Stomach (tissue), 9 donors: ENCODE data around the gene YIF1B. TPM values are rescaled to one million over a fixed set of nuclear protein-coding genes. Genes with fewer than 3 reads are reported as not detected.

Experiments
- DNase-seq, 2 donors: peaks; one replicate each; pipeline versions ENCODE4 v3.0.0 to v3.0.0-alpha.2; 2013 to 2019
- H3K27ac ChIP-seq, 5 donors: fragments of 200-600 bp in 4 of 5; sonication (generic) in 4 of 5; one replicate each; pipeline ENCODE4 v1.5.1; 2013 to 2019; ENCODE audit warnings: mild to moderate bottlenecking in 1 of 5, moderate library complexity in 1 of 5
- H3K27me3 ChIP-seq, 3 donors: fragments of 200-600 bp; sonication (generic); one replicate each; pipeline ENCODE4 v1.5.1; 2017 to 2019; ENCODE audit warnings: mixed run types in 1 of 3
- H3K36me3 ChIP-seq, 4 donors: fragments of 200-600 bp; sonication (generic); 1 replicate in 3 of 4; 2 replicates in 1 of 4; pipeline ENCODE4 v1.5.1; 2016 to 2019
- H3K4me1 ChIP-seq, 4 donors: fragments of 200-600 bp; sonication (generic); one replicate each; pipeline ENCODE4 v1.5.1; 2016 to 2019
- H3K4me3 ChIP-seq, 4 donors: fragments of 200-600 bp; sonication (generic) in 3 of 4; one replicate each; pipeline ENCODE4 v1.5.1; 2016 to 2019; ENCODE audit warnings: mild to moderate bottlenecking in 1 of 4
- H3K9me3 ChIP-seq, 4 donors: fragments of 200-600 bp; sonication (generic); one replicate each; pipeline ENCODE4 v1.5.1; 2016 to 2019
- CTCF ChIP-seq, 7 experiments: fragments of 450-650 bp in 4 of 7; fragments of 200-600 bp in 3 of 7; sonication (generic) in 3 of 7; IDR thresholded peaks; one replicate each; pipeline ENCODE4 v1.5.1; 2016 to 2019; ENCODE audit warnings: antibody characterized with exemption in 7 of 7, control low read depth in 2 of 7, mild to moderate bottlenecking in 1 of 7
- EP300 ChIP-seq: sonication (generic); formaldehyde crosslinking; IDR thresholded peaks from one replicate; pipeline ENCODE4 v1.6.1; 2017; ENCODE audit warnings: antibody characterized with exemption
- POLR2A ChIP-seq, 4 donors: fragments of 450-650 bp; IDR thresholded peaks; one replicate each; pipeline ENCODE4 v1.6.1; 2016; ENCODE audit warnings: antibody characterized with exemption in 4 of 4, control low read depth in 2 of 4, mild to moderate bottlenecking in 1 of 4, moderate library complexity in 1 of 4
- POLR2AphosphoS5 ChIP-seq, 3 donors: sonication (generic); formaldehyde crosslinking; IDR thresholded peaks; one replicate each; pipeline ENCODE4 v1.6.1; 2016; ENCODE audit warnings: antibody characterized with exemption in 3 of 3
- WGBS, 5 donors: extraction: QIAGEN DNeasy Blood & Tissue Kit in 3 of 5; methylation state at CpG; one replicate each; pipeline versions ENCODE4 v1.1.5 to v1.1.7; 2013 to 2018; 5-methylcytosine and 5-hydroxymethylcytosine counted together
- intact Hi-C: fragments of 100-400 bp; cut with DNase I; formaldehyde crosslinking; loops from one replicate; pipeline ENCODE4 v1.15.1; 2023; ENCODE audit warnings: low total_unique reads
- polyA plus RNA-seq, 3 donors: library from polyadenylated mRNA; stranded (reverse); fragments of 200-250 nt; gene quantifications; one replicate each; pipeline ENCODE4 v1.2.3, GENCODE V29; 2013
- total RNA-seq, 5 donors: library from RNA; depleted of rRNA; stranded (reverse); fragments of >200 nt; gene quantifications; one replicate each; pipeline versions ENCODE4 v1.1.0 to v1.2.3, GENCODE V29; 2014 to 2016
- donor health status: healthy with polysubstance abuse.
- donor health status: Bipolar disorder and iron deficiency.
- donor health status: healthy.

YIF1B gene
- total and polyA plus RNA-seq, 8 donors = 4.7 to 30.4 (median 15.7) TPM

DNA sequence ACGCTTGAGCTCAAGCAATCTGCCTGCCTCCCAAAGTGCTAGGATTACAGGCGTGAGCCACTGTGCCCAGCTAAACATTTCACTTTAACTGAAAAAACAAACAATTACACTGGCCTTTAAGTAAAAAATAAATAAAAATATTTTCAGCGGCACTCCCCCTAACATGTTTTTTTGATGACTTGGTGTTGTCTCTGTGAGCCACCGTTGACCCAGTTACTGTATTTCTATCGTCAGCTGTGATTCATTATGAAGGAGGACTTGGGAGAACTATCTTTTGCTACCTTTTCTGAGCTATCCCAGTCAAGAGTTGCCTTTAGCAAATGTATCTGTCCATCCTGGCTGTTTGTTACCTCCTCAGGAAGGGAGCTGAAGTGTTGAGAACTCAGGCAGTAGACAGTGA is 30.2 kb downstream of the YIF1B start:
- Histone ChIP-seq H3K9me3 (no peaks in the 10 kb centered on the region), H3K4me3 (no peak overlapping the region), H3K27me3 (no peaks in the 10 kb centered on the region), H3K4me1 (peaks cover 13 to 52% (median 49%) of the 10 kb centered on the region in 4 donors), H3K27ac (peak overlapping the region in 1 of 5 donors; percentile 40), H3K36me3 (peaks cover 14 to 57% (median 34%) of the 10 kb centered on the region in 4 donors)
- TF ChIP-seq POLR2AphosphoS5 (IDR thresholded peaks at IDR 0.05) (no peak), CTCF (IDR thresholded peaks at IDR 0.05) (no peak), POLR2A (IDR thresholded peaks at IDR 0.05) (no peak), EP300 (no peak)
- DNase-seq = no peak
- intact Hi-C loops = no loop called here
- 72 to 88% (median 77%) methylated on average over 5 of the region's 5 CpGs for WGBS, 5 donors

GRCh38 chr19:38284422-38284821 is 31.3 kb downstream of the YIF1B start:
- Histone ChIP-seq H3K4me3 (no peak overlapping the region), H3K36me3 (peaks cover 11 to 50% (median 25%) of the 10 kb centered on the region in 4 donors), H3K27me3 (no peaks in the 10 kb centered on the region), H3K9me3 (no peaks in the 10 kb centered on the region), H3K27ac (peak overlapping the region in 2 of 5 donors; percentile 16 to 48), H3K4me1 (peaks cover 12 to 46% (median 44%) of the 10 kb centered on the region in 4 donors)
- TF ChIP-seq POLR2AphosphoS5 (IDR thresholded peaks at IDR 0.05) (no peak), CTCF (IDR thresholded peaks at IDR 0.05) (no peak), POLR2A (IDR thresholded peaks at IDR 0.05) (no peak), EP300 (no peak)
- 68 to 81% (median 76%) methylated on average over 7 of the region's 7 CpGs for WGBS, 5 donors
- no peak for DNase-seq
- intact Hi-C loops = no loop called here

- no peak overlapping the region for H3K4me3 ChIP-seq
- no peak overlapping the region for H3K27ac ChIP-seq
- DNase-seq = no peak
- TF ChIP-seq EP300 (no peak), CTCF (IDR thresholded peaks at IDR 0.05) (no peak), POLR2AphosphoS5 (IDR thresholded peaks at IDR 0.05) (no peak), POLR2A (IDR thresholded peaks at IDR 0.05) (no peak)
- peaks cover 18 to 52% (median 45%) of the 10 kb centered on the region in 4 donors for H3K4me1 ChIP-seq
- intact Hi-C loops = no loop called here
- no peaks in the 10 kb centered on the region for H3K9me3 ChIP-seq
- WGBS, 5 donors = 82 to 92% (median 90%) methylated on average over 8 of the region's 8 CpGs
- H3K36me3 ChIP-seq = peaks cover 7 to 39% (median 18%) of the 10 kb centered on the region in 4 donors
- H3K27me3 ChIP-seq = no peaks in the 10 kb centered on the region
These were observed 32.5 kb downstream of the YIF1B start for GRCh38 chr19:38283271-38283670.

DNA sequence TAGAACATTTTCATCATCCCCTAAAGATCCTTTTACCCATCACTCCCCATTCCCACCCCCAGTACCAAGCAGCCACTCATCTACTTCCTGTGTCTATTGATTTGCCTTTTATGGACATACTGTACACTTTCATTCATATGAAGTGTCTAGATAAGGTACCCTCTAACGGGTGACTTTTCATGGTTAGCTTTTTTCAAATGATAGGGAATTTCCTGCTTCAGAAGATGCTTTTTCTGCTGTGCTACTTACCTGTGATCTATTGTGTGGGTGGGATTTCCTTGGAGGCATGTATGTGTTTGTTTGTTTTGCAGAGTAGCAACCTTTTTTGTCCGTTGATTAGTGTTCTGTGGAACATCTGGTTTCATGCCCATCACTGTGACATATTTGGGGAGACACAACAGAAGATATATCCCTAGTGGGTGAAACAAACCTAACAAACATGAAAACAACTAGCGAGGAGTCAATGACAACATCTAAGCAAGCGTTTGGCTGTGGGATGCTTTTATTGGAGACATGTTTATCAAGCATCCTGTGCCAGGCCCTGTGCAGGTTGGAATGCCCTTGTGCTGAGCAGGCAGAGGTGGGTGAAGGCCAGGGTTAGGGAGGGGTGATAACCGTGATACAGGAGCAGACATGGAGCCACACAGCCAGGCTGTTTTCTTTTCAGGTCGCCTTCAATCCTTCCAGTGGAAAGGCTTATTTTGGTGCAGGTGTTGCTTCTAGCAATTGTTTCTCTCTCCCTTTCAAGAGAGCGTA is 33.8 kb downstream of the YIF1B start:
- Histone ChIP-seq H3K27ac (no peak overlapping the region), H3K4me1 (peaks cover 31 to 59% (median 56%) of the 10 kb centered on the region in 4 donors), H3K4me3 (no peak overlapping the region), H3K27me3 (no peaks in the 10 kb centered on the region), H3K9me3 (no peaks in the 10 kb centered on the region), H3K36me3 (peaks cover 0 to 26% (median 10%) of the 10 kb centered on the region in 4 donors)
- intact Hi-C loops = no loop called here
- no peak for TF ChIP-seq CTCF (IDR thresholded peaks at IDR 0.05)
- TF ChIP-seq POLR2AphosphoS5 (IDR thresholded peaks at IDR 0.05) = no peak
- no peak for TF ChIP-seq EP300
- no peak for TF ChIP-seq POLR2A (IDR thresholded peaks at IDR 0.05)
- WGBS, 5 donors = 58 to 66% (median 62%) methylated on average over 7 of the region's 7 CpGs
- DNase-seq = no peak
